GM19035 (cell line): Measurements from ENCODE around the gene GOLGA6D.
"Not testable (repeated sequence)": the region's sequence is repeated elsewhere in the genome, so short reads cannot be mapped to it uniquely, and the experiment has no call there.

Source experiments
- ATAC-seq: cut with Tn5 transposase; IDR thresholded peaks from one replicate; pipeline ENCODE4 v1.9.1; 2021; ENCODE audit not compliant: unreplicated experiment

GOLGA6D gene

GRCh38 chr15:75284152-75284551 is 1.5 kb downstream of the GOLGA6D start:
- ATAC-seq = not testable (repeated sequence)

GRCh38 chr15:75293660-75294059 is 11.0 kb downstream of the GOLGA6D start:
- not testable (repeated sequence) for ATAC-seq

DNA sequence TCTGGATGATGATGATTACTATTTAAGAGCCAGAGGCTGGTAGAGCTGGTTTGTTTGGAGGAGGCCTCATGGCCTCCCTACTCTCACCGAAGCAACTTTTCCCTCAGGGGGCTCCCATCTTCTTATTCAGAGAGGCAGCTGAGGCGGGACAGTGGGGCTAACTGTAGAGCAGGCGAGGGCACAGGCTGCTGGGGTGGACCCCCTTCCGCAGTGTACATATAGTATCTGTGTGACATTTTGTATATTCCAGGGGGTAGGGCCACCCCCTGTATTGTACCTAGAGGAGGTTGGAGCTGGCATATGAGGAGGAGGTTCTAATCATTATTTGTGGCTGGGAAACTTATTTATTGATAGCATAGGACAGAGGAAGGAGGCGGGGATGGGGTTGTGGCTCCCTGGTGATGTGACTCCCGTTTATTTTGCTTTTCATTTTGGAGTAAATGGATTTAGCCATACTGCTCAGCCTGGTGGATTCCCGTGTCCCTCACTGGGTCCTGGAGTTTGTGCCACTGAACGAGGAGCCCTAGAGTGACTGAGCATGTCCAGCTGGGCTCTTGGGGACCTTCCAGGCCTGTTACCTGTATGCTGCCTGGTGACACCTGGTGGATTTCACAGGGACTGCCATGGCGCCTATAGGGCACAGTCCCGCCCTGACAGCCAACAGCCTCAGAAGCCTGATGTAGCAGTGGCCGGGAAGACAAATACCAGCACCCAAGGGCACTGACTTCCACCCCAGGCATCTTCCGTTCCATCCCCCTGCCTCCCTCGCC is 16.1 kb downstream of the GOLGA6D start:
- ATAC-seq = peak; percentile 59

GRCh38 chr15:75299311-75299688 is 16.7 kb downstream of the GOLGA6D start:
- peak; percentile 49 for ATAC-seq

DNA sequence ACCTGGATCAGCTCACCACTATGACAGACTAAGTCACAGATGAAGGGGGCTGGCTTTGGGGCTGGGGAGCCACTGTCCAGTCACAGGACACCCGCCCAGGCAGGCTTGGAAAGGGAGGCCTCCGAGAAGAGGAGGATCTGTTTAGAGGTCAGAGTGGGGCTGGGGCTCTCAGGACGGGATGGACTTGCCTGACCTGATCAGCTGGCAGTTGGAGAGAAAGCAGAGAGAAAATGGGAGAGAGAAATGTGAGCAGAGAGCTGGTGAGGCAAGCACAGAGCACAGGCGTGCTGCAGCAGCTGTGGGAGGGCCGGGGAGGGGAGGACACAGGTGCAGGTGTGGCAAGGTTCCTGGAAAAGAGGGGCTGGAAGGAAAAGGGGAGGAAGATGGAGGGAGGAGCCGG is 17.4 kb downstream of the GOLGA6D start:
- ATAC-seq = not testable (repeated sequence)

GRCh38 chr15:75302318-75302717 is 19.7 kb downstream of the GOLGA6D start:
- no peak for ATAC-seq

- ATAC-seq = not testable (repeated sequence)
These were observed 20.1 kb downstream of the GOLGA6D start for GRCh38 chr15:75302753-75303152.

- ATAC-seq = no peak
These were observed 23.6 kb downstream of the GOLGA6D start for GRCh38 chr15:75306188-75306587.

- ATAC-seq = no peak
These were observed 25.2 kb downstream of the GOLGA6D start for GRCh38 chr15:75307778-75308390.

DNA sequence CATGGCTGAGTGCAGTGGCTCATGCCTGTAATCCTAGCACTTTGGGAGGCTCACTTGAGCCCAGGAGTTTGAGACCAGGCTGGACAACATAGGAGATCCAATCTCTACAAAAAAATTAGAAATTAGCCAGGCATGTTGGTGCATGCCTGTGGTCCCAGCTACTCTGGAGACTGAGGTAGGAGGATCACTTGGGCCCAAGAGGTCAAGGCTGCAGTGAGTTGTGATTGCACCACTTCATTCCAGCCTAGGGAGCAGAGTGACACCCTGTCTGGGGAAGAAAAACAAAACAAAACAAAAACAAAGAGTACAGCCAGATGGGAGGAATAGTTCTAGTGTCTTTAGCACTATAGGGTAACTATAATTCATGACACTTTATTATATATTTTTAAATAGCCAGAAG is 27.1 kb downstream of the GOLGA6D start:
- no peak for ATAC-seq

GRCh38 chr15:75312548-75312947 is 29.9 kb downstream of the GOLGA6D start:
- not testable (repeated sequence) for ATAC-seq

GRCh38 chr15:75313116-75313845 is 30.6 kb downstream of the GOLGA6D start:
- ATAC-seq = no peak

GRCh38 chr15:75314552-75315290 is 32.1 kb downstream of the GOLGA6D start:
- no peak for ATAC-seq

- ATAC-seq = not testable (repeated sequence)
These were observed 36.7 kb downstream of the GOLGA6D start for GRCh38 chr15:75319231-75319897.

DNA sequence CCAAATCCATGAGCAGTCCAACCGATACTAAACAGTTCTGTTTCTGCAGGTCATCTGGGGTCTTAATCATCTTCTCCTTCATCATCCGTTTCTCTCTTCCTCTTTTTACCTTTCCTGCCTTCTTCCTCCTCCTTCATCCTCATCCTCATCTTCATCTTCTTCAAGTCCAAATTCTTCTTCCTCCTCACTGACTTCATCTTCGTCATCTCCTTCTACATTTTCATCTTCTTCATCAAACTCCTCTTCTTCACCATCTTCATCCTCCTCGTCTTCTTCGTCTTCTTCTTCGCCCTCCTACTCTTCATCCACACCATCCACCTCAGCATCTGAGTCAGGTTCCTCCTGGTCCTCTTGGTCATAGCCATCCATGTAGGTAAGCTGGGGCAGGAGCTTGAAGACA is 39.1 kb downstream of the GOLGA6D start:
- ATAC-seq = no peak

GRCh38 chr15:75325922-75326321 is 43.3 kb downstream of the GOLGA6D start:
- no peak for ATAC-seq

GRCh38 chr15:75327005-75327404 is 44.4 kb downstream of the GOLGA6D start:
- no peak for ATAC-seq

- no peak for ATAC-seq
These were observed 44.9 kb downstream of the GOLGA6D start for GRCh38 chr15:75327491-75327890.

GRCh38 chr15:75328493-75329314 is 46.1 kb downstream of the GOLGA6D start:
- ATAC-seq = no peak

GRCh38 chr15:75329571-75329970 is 46.9 kb downstream of the GOLGA6D start:
- no peak for ATAC-seq
